NCI-H748 (cell line): ENCODE measurements around the gene FGD2.
"Not testable (repeated sequence)": the region's sequence is repeated elsewhere in the genome, so short reads cannot be mapped to it uniquely, and the experiment has no call there.

Experiments
- DNase-seq: peaks from one replicate; lab custom pipeline; 2025; ENCODE audit not compliant: unreplicated experiment; lab: John Stamatoyannopoulos, UW

FGD2 gene

DNA sequence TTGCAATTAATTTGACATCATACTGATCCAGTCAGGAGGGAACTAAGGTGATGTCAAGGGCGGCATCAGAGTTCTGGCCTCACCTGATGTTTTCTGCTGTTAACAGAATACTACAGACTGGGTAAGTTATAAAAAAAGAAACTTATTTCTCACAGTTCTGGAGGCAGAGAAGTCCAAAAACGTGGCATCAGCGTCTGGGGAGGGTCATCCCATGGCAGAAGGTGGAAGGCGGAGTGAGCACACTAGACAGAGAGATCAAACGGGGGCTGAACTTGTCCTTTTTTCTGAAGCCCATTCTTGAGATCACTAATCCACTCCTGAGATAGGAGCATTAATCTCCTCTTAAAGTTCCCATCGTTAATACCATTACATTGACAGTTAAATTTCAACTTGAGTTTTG lies 16.2 kb upstream of the FGD2 start:
- no peak for DNase-seq

DNA sequence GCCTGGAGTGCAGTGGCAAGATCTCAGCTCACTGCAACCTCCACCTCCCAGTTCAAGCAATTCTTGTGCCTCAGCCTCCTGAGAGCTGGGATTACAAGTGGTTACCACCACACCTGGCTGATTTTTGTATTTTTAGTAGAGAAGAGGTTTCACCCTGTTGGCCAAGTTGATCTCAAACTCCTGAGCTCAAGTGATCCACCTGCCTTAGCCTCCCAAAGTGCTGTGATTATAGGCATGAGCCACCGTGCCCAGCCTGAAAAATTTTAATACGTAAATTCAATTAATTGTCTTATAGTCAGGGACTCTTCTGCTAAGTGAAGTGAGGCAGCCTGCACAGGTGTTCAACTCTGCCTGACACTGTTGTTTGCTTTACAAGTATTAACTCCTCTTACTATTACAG lies 15.1 kb upstream of the FGD2 start:
- not testable (repeated sequence) for DNase-seq

DNA sequence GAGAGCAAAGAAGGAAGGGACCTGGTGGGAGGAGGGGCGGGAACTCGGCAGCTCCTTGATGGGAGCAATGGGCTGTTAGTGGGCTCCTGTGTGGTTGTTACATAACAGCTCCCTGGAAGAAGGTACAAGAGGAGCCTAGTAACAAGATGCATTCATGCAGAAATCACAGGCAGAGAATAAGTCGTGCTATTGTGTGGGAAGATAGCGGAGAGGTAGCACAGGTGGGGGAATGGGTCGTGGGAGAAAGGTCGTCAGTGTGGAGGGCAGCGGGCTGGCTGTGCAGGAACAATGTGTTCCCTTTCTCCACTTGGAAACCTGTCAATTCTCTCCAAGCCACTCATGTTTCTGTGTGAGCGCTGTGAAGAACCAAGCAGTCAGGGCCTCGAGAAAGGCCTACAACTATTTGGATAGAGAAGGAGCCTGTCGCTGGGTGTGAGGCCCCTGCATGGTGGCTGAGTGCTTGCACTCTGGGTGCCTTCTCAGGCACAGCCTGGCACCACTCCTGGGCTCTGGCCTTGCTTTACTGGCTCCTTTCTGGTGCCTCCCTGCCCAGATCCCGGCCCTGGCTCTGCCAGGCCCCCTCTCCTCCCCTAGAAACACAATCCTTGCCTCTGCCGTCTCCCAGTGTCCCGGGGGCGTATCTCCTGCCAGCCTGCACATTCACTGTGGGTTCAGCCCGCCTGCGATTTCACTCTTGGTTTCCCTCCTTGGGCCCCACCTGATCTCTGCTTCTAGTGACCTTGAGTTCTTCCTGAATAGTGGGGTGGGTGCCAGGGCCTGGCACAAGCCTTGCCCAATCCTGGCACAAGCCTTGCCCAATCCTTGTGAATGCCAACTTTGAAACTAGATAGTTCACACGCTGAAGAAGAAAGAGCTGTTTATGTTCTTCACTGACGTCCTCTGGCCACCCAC lies 7.4 kb upstream of the FGD2 start:
- no peak for DNase-seq

DNA sequence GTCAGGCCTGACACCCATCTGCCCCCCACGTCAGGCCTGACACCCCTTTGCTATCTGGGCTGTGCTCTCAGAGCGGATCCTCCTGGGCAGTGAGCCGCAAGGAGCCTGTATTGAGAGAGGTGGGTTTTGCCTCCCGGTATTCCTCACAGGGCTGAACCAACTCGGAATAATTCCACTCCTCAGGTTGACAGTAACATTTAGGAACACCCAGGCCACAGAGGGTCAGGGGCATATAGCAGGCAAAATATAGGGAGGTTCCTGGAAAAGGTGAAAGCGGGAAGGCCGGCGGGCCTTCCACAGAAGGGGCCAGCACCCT lies 6.8 kb upstream of the FGD2 start:
- DNase-seq, result no peak

DNA sequence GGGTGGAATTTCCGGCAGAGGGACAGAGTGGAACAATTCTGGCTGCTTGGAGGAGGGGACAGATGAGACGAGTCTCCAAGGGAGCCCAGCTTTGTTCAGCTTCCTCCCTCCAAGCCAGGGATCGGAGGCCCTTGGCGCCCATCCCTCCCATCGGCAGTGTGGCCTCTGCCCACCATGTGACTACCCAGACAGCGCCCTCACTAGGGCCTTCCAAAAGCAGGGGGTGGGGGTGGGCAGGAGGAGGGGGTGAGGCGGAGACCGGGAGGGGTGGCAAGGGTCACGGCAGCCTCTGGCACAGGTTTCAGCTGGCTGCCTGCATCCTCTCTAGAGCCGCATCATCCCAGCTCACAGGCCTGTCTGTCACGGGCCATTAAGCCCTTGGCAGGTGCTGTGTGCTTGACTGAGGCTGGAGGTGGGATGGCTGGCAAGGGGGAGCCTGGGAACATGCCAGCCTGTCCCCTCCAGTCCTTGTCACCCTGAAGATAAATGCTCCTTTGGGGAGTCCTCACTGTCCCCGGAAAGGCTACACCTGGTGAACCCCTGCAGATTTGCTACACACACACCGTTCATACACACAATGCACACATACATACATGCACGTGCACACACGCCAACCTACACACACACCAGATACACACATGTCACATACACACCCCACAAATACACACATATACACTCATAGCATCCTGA lies 6.2 kb upstream of the FGD2 start:
- peak; percentile 30 for DNase-seq

DNA sequence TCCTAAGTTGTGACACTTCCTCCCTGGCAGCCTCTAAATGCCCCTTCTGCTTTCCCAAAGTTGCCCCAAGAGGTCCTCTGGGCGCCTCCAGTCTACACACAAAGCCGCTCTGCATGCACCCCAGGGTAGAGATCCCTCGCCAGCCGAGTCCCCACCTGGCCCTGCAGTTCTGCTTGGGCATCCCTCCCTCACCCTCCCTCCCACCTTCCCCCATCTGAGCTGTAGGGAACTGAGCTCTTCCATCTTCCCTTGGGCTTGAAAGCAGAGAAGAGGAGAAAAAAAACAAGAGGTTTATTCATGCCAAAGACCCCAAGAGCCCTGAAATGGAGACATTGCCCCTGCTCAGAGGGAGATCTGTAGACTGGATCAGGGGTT lies 5.7 kb upstream of the FGD2 start:
- no peak for DNase-seq

DNA sequence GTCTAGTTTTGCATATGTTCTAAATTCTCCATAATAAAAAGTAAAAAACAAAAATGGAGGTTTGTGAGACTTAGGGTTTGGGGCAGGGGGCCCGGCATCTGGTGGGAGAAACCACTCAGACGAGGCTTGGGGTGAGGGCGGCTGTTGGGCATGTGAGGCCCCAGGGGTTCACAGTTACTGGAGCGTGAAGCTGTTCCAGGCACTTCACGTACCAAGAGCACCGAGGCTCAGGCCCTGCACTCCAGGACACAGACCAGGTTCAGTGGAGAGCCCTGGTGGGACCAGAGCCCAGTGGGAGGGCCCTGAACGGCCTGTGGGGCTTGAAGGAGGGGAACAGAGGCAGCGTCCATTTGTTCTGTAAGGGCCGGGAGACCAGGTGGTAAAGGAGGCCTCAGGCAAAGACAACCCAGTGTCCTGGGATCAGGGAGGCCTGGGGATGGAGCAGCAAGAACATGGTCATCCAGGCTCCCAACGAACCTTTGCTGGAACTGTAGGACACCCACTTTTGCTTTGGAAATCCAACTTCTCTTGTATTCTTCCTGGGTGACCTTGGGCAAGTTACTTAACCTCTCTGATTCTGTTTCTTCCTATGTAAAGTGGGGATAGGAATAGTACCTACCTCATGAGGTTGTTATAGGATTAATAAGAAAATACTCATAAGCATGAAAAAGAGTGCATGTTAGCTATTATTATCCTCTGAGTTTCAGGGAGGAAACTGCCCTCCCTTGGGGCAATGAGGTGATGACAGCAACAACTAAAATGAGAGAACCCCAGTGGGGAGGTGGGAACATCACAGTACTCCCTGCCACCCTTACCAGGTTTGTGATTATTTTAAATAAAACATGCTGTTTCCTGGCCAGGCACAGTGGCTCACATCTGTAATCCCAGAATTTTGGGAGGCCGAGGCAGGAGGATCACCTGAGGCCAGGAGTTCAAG lies 1.1 kb upstream of the FGD2 start:
- DNase-seq, result no peak

DNA sequence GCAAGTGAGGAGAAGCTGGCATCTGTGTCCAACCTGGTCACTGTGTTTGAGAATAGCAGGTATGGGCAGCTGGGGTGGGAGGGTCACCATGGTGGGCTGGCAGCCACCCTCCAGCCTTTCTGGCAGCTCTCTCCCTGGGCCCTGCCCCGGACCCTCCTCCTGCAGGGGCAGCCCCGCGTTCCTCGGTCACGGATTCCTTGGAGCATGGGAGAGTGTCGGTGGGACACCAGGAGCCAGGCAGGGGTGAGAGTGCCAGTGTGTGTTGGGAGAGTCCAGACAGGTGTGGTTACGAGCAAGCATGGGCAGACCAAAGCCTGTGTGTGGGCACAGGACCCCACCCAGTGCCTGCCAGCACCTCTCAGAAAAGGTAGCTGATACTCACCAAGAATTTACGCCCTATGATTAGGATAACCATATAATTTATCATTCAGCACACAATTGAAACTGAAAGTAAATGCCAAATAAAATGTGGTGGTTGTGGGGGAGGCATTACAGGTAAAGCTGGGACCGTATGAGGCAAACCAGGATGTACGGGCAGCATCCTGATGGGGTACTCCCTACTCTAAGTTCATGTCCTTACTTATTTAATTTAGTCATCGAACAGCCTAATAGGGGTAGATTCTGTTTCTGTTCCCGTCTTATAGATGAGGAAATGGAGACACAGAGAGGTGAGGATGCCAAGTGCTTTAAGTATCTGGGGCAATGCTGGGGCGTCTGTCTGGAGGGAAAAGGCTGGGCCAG lies 542 bp downstream of the FGD2 start:
- no peak for DNase-seq

DNA sequence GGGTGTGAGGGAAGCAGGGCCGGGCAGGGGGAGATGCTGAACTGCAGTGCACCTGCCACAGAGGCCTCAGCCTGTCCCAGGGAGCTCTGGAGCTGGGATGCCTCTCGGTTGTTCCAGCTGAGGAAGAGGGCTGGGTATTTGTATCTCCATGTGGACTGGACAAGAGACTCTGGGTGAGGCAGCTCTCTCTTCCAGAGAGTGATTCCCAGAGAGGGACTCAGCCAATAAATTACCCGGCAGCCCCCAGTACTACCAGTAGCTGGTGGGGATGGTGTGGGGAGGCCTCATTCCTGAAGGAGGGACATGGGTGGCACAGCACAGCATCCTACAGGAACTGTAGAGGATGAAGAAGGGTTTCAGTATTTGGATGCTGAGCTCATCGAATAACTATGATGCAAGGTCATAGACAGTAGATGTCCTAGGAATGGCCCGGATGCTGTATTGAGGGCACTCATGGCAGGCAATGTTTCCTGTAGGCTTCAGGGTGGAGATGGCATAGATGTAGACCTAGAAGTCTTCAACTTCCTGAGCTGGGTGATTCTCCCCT lies 1.4 kb downstream of the FGD2 start:
- no peak for DNase-seq

DNA sequence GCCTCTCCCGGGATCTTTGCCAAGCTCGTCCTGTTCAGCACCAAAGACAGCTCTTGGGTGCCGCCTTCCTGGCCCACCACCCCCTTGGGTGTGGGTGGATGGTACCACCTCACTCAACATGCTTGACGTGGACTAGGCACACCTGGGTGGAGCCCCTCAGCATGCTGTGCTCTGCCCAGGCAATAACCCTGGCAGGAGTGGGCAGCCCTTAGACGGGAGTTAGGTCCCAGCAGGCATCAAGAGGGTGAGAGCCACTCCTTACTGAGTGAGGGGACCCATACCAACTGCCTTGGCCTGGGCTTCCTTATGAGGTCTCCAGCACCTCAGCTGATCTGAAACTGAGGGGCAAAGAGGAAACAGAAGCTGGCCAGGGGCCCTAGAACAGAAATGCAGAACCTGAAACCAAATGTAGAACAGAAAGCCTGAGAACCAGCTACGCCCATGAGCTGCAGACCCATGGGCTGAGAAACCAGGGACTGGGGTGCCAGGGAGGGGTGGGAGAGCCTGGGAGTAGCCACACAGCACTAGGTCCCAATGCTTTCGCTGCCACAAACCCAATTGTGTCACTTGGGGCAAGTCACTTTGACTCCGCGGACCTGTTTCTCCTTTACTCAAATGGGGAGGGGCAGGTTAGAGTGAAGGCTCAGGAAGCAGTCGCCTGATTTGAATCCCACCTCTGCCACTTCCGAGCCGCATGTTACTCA lies 2.0 kb downstream of the FGD2 start:
- DNase-seq, result no peak

DNA sequence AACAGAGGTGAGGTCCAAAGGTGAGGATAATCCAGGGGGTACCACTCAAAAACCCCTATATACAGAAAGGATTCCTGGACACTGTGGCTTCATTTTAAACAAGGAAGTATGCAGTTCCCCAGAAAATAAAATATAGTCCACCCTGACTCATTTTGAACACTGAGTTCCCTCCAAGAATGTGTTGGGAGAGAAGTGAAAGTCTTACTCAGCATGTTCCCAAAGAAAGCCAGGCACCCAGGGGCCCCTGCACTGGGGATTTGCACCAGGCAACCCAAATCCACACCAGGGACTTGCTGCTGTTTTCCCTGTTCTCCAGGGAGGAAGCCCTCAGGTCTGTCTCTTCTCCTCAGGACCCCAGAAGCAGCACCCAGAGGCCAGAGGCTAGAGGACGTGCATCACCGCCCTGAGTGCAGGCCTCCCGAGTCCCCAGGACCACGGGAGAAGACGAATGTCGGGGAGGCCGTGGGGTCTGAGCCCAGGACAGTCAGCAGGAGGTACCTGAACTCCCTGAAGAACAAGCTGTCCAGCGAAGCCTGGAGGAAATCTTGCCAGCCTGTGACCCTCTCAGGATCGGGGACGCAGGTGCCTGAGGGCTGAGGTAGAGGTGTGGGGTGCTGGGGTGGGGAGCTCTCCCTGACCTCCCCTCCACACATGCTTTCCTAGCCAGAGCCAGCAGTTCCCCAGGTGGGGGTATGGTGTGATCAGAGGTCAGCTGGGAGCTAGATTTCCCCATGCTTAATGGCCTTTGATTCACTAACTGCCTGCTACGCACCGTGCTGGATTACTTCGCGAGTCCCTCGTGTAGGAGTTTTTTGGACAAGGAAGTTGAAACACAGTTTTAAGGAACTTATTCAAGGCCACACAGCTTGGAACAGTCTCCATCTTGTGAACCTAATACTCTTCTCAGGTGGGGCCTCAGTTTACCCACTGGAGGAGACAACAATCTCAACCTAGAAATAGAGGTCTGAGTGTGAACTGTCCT lies 3.3 kb downstream of the FGD2 start:
- no peak for DNase-seq

DNA sequence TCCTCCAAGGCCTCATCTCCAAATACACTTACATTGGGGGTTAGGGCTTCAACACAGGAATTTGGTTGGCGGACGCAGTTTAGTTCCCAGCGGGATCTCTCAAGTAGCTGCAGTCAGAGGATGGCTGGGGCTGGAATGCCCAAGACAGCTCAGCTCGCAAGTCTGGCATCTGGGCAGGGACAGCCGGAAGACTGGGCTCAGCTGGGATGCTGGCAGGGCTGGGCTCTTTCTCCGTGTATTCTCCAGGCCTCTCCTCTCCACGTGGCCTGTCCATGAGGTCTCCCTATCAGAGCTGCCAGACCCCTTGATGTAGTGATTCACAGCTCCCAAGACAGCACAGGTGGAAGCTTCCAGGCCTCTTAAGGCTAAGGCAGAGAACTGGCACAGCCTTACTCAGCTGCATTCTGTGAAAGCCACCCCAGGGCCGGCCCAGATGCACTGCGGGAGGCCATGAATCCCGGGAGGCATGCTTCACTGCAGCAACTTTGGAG lies 5.0 kb downstream of the FGD2 start:
- no peak for DNase-seq

DNA sequence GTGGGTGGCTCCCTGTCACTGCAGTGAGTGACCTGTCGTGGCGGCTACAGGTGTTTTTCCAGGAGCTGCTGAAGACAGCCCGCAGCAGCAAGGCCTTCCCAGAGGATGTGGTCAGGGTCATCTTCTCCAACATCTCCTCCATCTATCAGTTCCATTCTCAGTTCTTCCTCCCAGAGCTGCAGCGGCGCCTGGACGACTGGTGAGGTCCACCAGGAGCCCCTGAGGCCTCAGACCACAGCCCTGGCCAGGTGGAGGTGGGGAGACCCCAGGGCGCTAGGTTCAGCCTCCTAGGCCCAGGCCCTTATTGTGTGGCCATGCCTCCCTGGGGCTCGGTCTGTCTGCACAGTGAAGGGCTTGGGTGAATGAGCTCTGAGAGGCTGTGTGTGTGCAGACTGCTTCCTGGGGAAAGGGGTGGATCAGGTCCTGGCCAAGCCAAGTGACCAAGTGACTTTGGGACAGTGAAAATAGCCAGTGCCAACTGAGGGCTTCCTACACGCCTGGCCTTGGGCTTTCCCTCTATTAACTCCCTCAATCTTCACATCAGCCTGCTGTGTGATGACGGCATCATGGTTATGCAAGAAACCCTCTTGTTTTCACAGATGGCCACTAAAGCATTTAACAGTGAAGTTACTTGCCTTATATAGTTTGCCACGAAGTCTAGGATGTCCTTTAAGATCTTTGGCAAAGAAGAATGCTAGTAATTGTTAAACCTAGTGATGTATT lies 6.4 kb downstream of the FGD2 start:
- no peak for DNase-seq

DNA sequence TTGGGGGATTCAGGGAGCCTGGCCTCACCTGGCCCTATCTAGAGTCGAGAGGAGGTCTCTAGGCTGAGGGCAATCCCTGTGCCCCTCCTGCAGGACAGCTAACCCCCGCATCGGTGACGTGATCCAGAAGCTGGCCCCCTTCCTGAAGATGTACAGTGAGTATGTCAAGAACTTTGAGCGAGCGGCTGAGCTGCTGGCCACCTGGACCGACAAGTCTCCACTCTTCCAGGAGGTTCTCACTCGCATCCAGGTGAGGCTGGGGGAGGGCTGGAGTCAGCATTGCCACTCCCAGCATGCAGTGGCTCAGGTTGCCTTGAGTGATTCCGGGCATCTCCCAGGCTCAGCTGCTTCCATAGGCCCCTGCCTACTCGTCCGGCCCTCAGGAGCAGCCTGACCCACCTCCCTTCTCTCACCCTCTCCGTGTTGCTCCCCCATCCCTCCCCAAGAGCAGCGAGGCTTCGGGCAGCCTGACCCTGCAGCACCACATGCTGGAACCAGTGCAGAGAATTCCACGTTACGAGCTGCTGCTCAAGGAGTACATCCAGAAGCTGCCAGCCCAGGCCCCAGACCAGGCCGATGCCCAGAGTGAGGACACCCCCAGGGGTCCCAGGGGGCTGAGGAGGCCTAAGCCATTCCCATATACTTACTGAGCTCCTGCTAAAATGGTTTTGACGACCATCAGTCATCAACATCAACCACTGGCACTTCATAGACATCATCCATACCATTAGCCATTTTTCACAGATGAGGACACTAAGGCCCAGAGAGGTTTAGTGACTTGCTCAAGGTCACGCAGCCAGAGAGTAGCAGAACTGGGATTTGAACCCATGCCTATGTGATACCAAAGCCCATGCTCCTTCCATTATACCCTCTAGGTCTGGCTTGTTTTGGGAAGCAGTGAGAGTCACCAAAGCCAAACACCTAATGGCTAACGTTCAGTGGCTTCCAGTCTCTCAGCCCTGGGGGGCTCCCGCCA lies 8.3 kb downstream of the FGD2 start:
- DNase-seq, result no peak

DNA sequence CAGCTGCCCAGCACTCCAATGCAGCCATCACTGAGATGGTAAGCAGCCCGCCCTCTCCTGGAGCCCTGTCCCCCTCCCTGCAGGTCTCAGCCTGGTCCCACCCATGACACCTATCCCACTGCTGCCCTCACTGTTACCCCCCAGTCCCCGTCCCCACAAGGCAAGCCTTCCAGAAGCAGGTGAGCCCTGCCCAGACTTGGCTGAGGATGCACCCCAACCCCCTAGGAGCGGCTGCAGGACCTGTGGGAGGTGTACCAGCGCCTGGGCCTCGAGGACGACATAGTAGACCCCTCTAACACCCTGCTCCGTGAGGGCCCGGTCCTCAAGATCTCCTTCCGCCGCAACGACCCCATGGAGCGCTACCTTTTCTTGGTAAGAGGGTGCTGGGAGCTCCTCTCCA lies 9.2 kb downstream of the FGD2 start:
- DNase-seq, result no peak

DNA sequence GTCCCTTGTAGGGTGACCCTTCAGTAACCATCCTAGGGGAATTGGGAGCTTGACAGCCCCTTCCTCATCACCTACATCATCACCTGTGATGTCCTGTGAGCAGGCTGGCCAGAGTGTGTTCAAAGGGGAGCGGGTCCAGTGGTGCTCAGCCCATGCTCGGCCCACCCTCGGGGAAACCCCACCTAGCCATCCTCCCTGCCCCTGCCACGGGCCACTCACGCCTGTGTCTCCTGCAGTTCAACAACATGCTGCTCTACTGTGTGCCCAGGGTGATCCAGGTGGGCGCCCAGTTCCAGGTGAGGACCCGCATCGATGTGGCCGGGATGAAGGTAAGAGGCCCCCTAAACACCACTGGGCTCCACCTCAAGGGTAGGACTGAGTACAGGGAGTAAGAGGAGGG lies 10.1 kb downstream of the FGD2 start:
- no peak for DNase-seq

DNA sequence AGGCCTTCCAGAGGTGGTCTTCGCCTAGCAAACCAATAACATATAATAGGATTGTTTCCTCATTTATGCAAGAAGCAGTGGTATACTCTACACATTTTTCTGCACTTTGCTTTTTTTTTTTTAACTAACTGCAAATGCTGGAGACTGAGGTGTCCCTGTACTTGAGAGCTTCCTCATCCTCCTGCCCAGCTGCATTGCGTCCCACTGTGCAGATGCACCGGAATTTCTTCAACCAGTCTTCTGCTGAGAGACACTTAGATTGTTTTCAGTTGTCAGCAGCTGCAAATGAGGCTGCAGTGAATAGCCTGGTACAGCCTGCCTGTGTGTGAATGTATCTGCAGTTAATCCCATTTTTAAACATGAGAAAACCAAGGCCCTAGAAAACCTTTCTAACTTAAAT lies 11.5 kb downstream of the FGD2 start:
- DNase-seq, result no peak
